Activated T-helper 1 cell treated with Interleukin-2 at 50 U/mL for 16 hours (primary cell): ENCODE results near the gene TM2D3.

Experiments used
- DNase-seq: peaks from one replicate; pipeline ENCODE4 v3.0.0-alpha.2; 2020; ENCODE audit warnings: low read depth

TM2D3 gene

GRCh38 chr15:101623367-101624304 lies 28.5 kb downstream of the TM2D3 start:
- no peak for DNase-seq

- DNase-seq: no peak
These were observed 30.2 kb downstream of the TM2D3 start for GRCh38 chr15:101621961-101622360.

GRCh38 chr15:101620671-101621070 lies 31.5 kb downstream of the TM2D3 start:
- DNase-seq: no peak

GRCh38 chr15:101619615-101619865 lies 32.6 kb downstream of the TM2D3 start:
- DNase-seq: no peak

GRCh38 chr15:101618851-101619614 lies 33.1 kb downstream of the TM2D3 start:
- no peak for DNase-seq

GRCh38 chr15:101618076-101618475 lies 34.1 kb downstream of the TM2D3 start:
- no peak for DNase-seq

- DNase-seq: no peak
These were observed 34.7 kb downstream of the TM2D3 start for GRCh38 chr15:101617390-101617965.

- DNase-seq: no peak
These were observed 36.0 kb downstream of the TM2D3 start for GRCh38 chr15:101615986-101616848.

GRCh38 chr15:101615414-101615985 lies 36.7 kb downstream of the TM2D3 start:
- DNase-seq: no peak

- no peak for DNase-seq
These were observed 37.4 kb downstream of the TM2D3 start for GRCh38 chr15:101614761-101615160.

- no peak for DNase-seq
These were observed 38.1 kb downstream of the TM2D3 start for GRCh38 chr15:101614001-101614585.

- DNase-seq: no peak
These were observed 38.8 kb downstream of the TM2D3 start for GRCh38 chr15:101613130-101614000.

GRCh38 chr15:101612676-101613075 lies 39.5 kb downstream of the TM2D3 start:
- DNase-seq: no peak

- DNase-seq: no peak
These were observed 40.4 kb downstream of the TM2D3 start for GRCh38 chr15:101611580-101612299.

GRCh38 chr15:101611007-101611406 lies 41.2 kb downstream of the TM2D3 start:
- DNase-seq: no peak

GRCh38 chr15:101610611-101611000 lies 41.6 kb downstream of the TM2D3 start:
- DNase-seq: no peak

- DNase-seq: no peak
These were observed 42.2 kb downstream of the TM2D3 start for GRCh38 chr15:101609742-101610610.

- no peak for DNase-seq
These were observed 44.0 kb downstream of the TM2D3 start for GRCh38 chr15:101608201-101608600.

- no peak for DNase-seq
These were observed 45.1 kb downstream of the TM2D3 start for GRCh38 chr15:101607108-101607507.
